ENCODE results near the gene SNCAIP.

Gene SNCAIP

DNA sequence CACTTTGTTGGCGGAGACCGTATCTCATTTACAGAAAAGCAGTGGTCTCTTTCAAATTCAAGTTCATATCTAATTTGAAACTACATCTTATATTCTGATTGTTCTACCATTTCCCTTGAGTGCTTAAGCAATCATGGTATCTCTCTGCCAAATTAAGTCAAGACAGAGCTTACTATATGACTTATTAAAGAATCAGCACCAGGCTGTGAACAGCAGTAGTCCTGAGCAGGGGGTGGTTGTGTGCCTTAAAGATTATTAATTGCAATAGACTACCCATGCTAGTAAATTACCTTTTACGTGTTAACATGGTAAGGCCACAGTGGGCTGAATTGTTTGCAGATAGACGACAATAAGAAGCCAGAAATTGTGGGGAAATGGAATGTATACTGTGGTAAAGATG is 21.5 kb downstream of the SNCAIP start:
- in situ Hi-C loops (cut with HindIII; ENCODE audit: low sequenced_read_pairs), result no loop called here
- DNase-seq (ENCODE audit: low read depth), result no peak
- H3K4me3 ChIP-seq (ENCODE audit: low read depth, low read length), result no peak overlapping the region
- TF ChIP-seq, protein P1, sequence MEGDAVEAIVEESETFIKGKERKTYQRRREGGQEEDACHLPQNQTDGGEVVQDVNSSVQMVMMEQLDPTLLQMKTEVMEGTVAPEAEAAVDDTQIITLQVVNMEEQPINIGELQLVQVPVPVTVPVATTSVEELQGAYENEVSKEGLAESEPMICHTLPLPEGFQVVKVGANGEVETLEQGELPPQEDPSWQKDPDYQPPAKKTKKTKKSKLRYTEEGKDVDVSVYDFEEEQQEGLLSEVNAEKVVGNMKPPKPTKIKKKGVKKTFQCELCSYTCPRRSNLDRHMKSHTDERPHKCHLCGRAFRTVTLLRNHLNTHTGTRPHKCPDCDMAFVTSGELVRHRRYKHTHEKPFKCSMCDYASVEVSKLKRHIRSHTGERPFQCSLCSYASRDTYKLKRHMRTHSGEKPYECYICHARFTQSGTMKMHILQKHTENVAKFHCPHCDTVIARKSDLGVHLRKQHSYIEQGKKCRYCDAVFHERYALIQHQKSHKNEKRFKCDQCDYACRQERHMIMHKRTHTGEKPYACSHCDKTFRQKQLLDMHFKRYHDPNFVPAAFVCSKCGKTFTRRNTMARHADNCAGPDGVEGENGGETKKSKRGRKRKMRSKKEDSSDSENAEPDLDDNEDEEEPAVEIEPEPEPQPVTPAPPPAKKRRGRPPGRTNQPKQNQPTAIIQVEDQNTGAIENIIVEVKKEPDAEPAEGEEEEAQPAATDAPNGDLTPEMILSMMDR (IDR thresholded peaks at IDR 0.05; ENCODE audit: low read depth, low read length, missing control alignments), result no peak

GRCh38 chr5:122339591-122339990 is 27.6 kb downstream of the SNCAIP start:
- in situ Hi-C loops (cut with HindIII; ENCODE audit: low sequenced_read_pairs), result no loop called here
- no peak for DNase-seq (ENCODE audit: low read depth)
- TF ChIP-seq, protein P1 (IDR thresholded peaks at IDR 0.05; ENCODE audit: low read depth, low read length, missing control alignments), result no peak
- no peak overlapping the region for H3K4me3 ChIP-seq (ENCODE audit: low read depth, low read length)

DNA sequence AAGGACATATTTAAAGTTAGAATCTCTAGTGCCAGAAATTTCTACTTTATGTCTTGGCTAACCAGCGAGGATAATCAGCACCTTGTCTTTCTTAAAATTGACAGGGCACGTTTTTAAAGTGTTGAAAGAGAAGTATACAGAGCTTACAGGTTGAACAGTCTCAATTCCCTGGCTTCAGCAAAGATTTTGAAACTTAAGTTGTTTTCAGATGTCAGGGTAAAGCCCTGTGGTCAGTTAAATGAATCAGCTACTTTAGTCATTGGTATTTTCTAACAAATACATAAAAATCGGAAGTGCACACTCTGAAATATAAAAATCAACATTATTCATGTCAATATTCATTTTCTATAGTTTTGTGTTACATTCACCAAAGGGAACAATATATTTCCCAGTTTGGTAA is 29.1 kb downstream of the SNCAIP start:
- no peak for DNase-seq (ENCODE audit: low read depth)
- TF ChIP-seq, protein P1 (IDR thresholded peaks at IDR 0.05; ENCODE audit: low read depth, low read length, missing control alignments), result no peak
- no peak overlapping the region for H3K4me3 ChIP-seq (ENCODE audit: low read depth, low read length)
- in situ Hi-C loops (cut with HindIII; ENCODE audit: low sequenced_read_pairs), result no loop called here

GRCh38 chr5:122342256-122342655 is 30.2 kb downstream of the SNCAIP start:
- no peak overlapping the region for H3K4me3 ChIP-seq (ENCODE audit: low read depth, low read length)
- TF ChIP-seq, protein P1 (IDR thresholded peaks at IDR 0.05; ENCODE audit: low read depth, low read length, missing control alignments), result no peak
- in situ Hi-C loops (cut with HindIII; ENCODE audit: low sequenced_read_pairs), result no loop called here
- DNase-seq (ENCODE audit: low read depth), result no peak

DNA sequence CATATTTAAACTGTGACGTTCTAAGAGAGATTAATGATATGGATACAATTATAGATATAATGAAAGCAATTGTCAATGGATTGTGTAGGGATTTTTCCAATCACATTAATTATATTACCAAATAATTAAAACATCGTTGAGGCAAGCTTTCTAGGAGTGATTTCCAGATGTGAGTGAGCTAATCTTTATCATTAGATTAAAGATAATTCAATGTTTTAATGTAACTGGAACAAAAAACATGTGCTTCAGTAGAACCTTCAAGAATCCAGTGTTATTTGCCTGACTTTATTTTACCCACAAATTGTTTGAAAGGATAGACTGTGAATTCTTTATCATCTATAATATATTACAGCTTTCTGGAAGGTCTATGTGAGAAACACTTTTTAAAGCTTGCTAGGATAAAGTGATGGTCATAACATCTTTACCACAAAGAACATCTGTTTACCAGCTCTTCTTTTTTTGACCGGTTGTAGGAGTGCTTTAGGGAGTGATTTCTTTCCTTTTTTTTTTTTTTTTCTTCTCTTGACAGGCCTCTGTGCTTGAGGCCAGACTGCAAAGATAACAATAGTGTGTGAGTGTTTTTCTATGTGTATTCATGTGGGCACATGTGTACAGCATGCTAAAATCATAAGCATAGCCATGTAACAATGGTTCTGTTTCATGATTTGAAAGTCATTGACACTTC is 35.0 kb downstream of the SNCAIP start:
- no peak for DNase-seq (ENCODE audit: low read depth)
- in situ Hi-C loops (cut with HindIII; ENCODE audit: low sequenced_read_pairs), result no loop called here
- no peak overlapping the region for H3K4me3 ChIP-seq (ENCODE audit: low read depth, low read length)
- TF ChIP-seq, protein P1 (IDR thresholded peaks at IDR 0.05; ENCODE audit: low read depth, low read length, missing control alignments), result no peak

- H3K4me3 ChIP-seq (ENCODE audit: low read depth, low read length), result no peak overlapping the region
- in situ Hi-C loops (cut with HindIII; ENCODE audit: low sequenced_read_pairs), result no loop called here
- no peak for DNase-seq (ENCODE audit: low read depth)
- TF ChIP-seq, protein P1 (IDR thresholded peaks at IDR 0.05; ENCODE audit: low read depth, low read length, missing control alignments), result no peak
These were observed 38.5 kb downstream of the SNCAIP start for GRCh38 chr5:122350496-122350895.
